SK-N-MC (cell line): Measurements from ENCODE around the gene TRIM8.
"Not testable (repeated sequence)": the region's sequence is repeated elsewhere in the genome, so short reads cannot be mapped to it uniquely, and the experiment has no call there.

Experiments used
- DNase-seq: peaks from one replicate; pipeline ENCODE4 v3.0.0-alpha.2; 2011; ENCODE audit warnings: low read depth, low spot score
- H3K27ac ChIP-seq: fragments of 200-600 bp; sonication (generic); 2 replicates; pipeline ENCODE4 v1.5.1; 2016; ENCODE audit warnings: mixed run types
- H3K36me3 ChIP-seq: fragments of 200-600 bp; sonication (generic); 2 replicates; pipeline ENCODE4 v1.6.1; 2017; ENCODE audit warnings: antibody characterized with exemption, low read length, mixed read lengths; ENCODE audit not compliant: insufficient read depth
- H3K4me3 ChIP-seq: fragments of 200-600 bp; sonication (generic); 2 replicates; pipeline ENCODE4 v1.5.1; 2016
- H3K9ac ChIP-seq: fragments of 200-600 bp; sonication (generic); 2 replicates; pipeline ENCODE4 v1.8.0; 2017; ENCODE audit warnings: mixed run types, mixed read lengths; ENCODE audit not compliant: insufficient read length
- H3K9me3 ChIP-seq: fragments of 200-600 bp; sonication (generic); 2 replicates; pipeline ENCODE4 v1.6.1; 2017; ENCODE audit warnings: low read depth, mild to moderate bottlenecking, antibody characterized with exemption, low read length, moderate library complexity, mixed read lengths
- EZH2 ChIP-seq: fragments of 200-600 bp; sonication (generic); IDR thresholded peaks from one replicate; pipeline ENCODE4 v1.6.1; 2017; ENCODE audit warnings: antibody characterized with exemption
- FOXP2 ChIP-seq: optimal IDR thresholded peaks from 2 replicates; pipeline ENCODE3; 2011; ENCODE audit warnings: mild to moderate bottlenecking, moderate library complexity; ENCODE audit not compliant: insufficient read depth; ENCODE audit errors: extremely low read length, control extremely low read depth
- POLR2AphosphoS5 ChIP-seq: IDR thresholded peaks from 2 replicates; pipeline ENCODE4 v1.6.1; 2012; ENCODE audit warnings: mild to moderate bottlenecking, low read depth, low read length, borderline replicate concordance

TRIM8 gene

DNA sequence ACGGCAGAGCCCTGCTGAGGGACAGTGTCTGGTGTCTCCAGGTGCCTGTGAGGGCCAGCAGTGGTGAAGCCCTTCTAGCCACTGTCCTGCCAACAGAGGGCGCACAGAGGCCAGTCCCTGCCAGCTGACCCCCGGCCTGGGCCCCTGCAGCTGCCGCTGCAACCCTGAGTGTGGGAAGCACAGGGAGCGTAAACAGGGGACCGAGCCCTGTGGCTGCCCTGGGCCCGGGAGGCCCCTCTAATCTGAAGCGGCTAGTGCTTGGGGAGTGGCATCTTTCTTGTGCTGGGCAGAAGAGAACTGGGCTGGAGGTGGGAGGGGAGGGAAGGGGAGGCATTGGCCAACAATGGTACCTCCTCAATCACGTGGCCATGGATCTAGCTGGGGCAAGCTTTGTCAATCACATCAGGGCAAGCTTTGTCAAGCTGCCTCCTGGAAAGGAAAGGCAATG is 34.6 kb downstream of the TRIM8 start:
- no peak overlapping the region for H3K4me3 ChIP-seq
- no peak for DNase-seq
- H3K9ac ChIP-seq, result no peak overlapping the region

DNA sequence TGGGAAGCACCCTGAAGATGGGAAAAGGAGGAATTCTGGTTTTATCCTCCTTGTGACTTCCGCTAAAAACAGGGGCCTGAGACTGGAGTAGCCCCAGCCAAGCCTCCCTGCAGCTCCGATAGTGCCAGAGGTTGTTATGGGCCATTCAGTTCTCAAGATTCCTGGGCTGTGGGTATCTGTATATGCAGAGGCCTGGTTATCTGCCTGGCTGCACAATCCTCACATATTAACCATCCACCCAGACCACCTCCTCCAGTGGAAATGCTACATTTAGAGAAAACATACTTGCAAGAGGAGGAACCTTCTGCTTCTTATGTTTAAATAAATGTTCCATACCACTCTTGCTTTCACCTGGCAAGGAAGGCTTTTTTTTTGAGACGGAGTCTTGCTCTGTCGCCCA is 35.3 kb downstream of the TRIM8 start:
- Histone ChIP-seq H3K9ac (no peak overlapping the region), H3K36me3 (no peaks in the 10 kb centered on the region), H3K27ac (no peak overlapping the region), H3K9me3 (no peaks in the 10 kb centered on the region), H3K4me3 (no peak overlapping the region)
- no peak for TF ChIP-seq POLR2AphosphoS5
- TF ChIP-seq FOXP2, result no peak
- no peak for TF ChIP-seq EZH2
- DNase-seq, result no peak

More for the DNA sequence above, 34.6 kb downstream of the TRIM8 start:
- H3K27ac ChIP-seq, result no peak overlapping the region
- no peak for TF ChIP-seq EZH2
- no peak for TF ChIP-seq POLR2AphosphoS5
- no peak for TF ChIP-seq FOXP2
- no peaks in the 10 kb centered on the region for H3K36me3 ChIP-seq
- H3K9me3 ChIP-seq, result no peaks in the 10 kb centered on the region

DNA sequence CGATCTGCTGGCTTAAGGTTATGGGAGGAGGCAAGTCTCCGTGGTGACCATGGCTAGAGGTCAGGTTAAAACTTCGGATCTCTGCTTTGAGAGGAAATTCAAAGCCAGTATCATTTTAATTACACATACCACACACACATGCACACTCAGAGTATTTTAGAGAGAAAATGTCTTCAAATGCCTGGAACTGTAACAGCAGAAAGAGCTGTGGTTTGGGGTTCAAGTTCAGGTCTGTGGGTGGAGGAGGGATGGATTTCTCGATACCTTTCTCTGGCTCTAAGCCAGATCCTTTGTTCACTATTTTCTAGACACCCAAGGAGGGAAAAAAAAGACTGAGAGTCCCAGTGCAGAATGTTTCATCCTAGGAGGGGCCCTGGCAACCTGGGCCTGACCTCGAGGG is 37.4 kb downstream of the TRIM8 start:
- Histone ChIP-seq H3K27ac (no peak overlapping the region), H3K36me3 (no peaks in the 10 kb centered on the region), H3K9me3 (no peaks in the 10 kb centered on the region), H3K9ac (no peak overlapping the region), H3K4me3 (no peak overlapping the region)
- DNase-seq, result no peak
- no peak for TF ChIP-seq EZH2

DNA sequence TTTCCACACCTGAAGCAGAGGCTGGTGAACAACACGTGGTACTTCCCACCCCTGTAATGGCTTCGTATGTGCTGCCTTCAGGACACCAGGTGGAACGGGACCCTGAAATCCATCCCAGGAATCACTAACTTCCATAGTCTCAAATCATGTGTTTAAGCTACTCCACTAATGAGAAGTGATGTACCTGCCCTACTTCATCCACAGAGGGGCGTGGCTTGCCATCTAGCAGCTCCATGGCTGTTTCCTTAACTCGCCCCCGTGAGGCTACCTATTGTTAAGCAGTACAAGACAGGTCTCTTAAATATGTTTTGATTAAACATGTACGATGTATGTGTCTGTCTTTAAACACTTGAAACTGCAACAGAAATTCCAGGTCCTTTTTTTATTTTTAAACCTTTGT is 38.1 kb downstream of the TRIM8 start:
- DNase-seq, result no peak
- no peak overlapping the region for H3K4me3 ChIP-seq
- no peaks in the 10 kb centered on the region for H3K36me3 ChIP-seq
- no peak overlapping the region for H3K9ac ChIP-seq
- TF ChIP-seq POLR2AphosphoS5 (no peak), EZH2 (no peak), FOXP2 (no peak)
- no peak overlapping the region for H3K27ac ChIP-seq
- H3K9me3 ChIP-seq, result no peaks in the 10 kb centered on the region

DNA sequence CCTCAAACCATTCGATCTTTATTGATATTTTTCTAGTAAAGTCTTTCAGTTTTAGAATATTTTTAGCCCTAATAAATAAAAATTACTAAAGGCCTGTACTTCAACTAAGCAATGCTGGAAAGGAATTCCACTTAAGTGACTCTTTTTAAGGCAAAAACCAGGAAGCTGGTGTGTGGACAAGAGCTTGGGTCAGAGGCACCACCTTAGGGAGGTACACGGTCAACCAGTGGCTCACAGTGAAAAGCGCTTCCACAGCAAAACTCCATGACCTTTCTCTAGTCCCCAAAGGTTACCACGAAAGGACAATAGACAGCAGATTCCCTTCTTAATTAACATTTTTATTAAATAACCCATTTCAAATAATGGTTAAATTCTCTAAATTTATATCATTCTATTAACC is 38.7 kb downstream of the TRIM8 start:
- no peak overlapping the region for H3K27ac ChIP-seq
- DNase-seq, result no peak

DNA sequence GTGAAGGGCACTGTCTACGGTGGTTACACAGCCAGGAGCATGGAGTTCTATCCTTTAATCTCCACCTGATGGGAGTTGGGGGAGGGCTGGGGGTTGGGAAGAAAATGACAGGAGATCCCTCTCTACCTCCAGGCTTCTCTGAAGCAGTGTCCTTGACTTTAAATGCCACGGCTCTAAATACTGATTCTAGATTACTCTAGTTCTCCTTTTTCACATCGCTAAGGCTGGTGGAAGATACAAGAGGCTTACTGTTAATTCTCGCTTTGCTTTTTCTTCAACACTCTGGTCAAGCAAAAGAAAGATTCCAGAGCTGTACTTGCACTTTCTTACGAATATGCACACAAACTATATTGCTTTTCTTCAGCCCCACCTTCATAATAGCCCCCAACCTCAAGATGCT is 39.5 kb downstream of the TRIM8 start:
- no peaks in the 10 kb centered on the region for H3K36me3 ChIP-seq
- no peak for TF ChIP-seq FOXP2
- TF ChIP-seq EZH2, result no peak
- TF ChIP-seq POLR2AphosphoS5, result no peak
- DNase-seq, result no peak
- no peak overlapping the region for H3K27ac ChIP-seq
- H3K9me3 ChIP-seq, result no peaks in the 10 kb centered on the region
- no peak overlapping the region for H3K4me3 ChIP-seq
- no peak overlapping the region for H3K9ac ChIP-seq

More for the DNA sequence above, 38.7 kb downstream of the TRIM8 start:
- Histone ChIP-seq H3K36me3 (no peaks in the 10 kb centered on the region), H3K9ac (no peak overlapping the region), H3K4me3 (no peak overlapping the region), H3K9me3 (no peaks in the 10 kb centered on the region)
- TF ChIP-seq POLR2AphosphoS5 (no peak), FOXP2 (no peak), EZH2 (no peak)

DNA sequence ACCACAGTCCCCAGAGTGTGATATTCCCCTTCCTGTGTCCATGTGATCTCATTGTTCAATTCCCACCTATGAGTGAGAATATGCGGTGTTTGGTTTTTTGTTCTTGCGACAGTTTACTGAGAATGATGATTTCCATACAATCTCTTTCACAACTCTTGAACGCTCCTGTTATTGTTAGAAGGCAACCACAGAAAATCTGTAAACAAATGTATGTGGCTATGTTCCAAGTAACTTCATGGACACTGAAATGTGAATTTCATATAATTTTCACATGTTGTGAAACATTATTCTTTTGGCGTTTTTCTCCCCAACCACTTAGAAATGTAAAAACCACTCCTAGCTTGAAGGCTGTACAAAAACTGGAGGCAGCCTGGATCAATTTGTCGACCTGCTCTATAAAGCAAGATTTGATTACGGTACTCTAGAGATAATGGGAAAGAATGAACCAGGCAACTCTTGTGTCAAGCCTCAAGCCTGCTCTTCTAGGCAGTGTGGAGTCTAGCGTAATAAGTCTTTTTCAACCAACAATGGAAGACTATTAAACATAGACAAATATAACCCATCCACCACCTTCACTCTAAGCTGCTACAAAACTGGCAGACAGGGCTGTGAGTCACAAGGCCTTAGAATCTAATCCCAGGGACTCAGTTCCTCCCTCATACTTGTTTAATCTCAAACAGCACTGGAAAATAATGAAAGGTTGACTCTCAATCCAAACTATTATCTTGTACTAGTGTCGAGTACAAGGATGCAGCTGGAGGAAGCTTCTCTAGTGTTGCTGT is 47.2 kb downstream of the TRIM8 start:
- no peak overlapping the region for H3K9ac ChIP-seq
- H3K36me3 ChIP-seq, result peaks cover under 1% of the 10 kb centered on the region; the same call in 1 of the 2 replicates
- H3K27ac ChIP-seq, result no peak overlapping the region
- no peak for DNase-seq
- no peaks in the 10 kb centered on the region for H3K9me3 ChIP-seq
- no peak for TF ChIP-seq EZH2
- no peak for TF ChIP-seq FOXP2
- no peak for TF ChIP-seq POLR2AphosphoS5
- H3K4me3 ChIP-seq, result no peak overlapping the region

DNA sequence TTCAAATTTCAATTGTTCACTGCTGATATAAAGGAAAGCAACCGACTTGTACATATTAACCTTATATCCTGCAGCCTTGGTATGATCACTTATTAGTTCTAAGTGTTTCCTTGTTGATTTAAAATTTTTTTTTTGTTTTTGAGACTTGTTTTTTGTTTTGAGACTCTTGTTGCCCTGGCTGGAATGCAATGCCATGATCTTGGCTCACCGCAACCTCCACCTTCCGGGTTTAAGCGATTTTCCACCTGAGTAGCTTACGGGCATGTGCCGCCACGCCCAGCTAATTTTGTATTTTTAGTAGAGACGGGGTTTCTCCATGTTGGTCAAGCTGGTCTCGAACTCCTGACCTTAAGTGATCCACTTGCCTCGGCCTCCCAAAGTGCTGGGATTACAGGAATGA is 51.1 kb downstream of the TRIM8 start:
- DNase-seq, H3K4me3 ChIP-seq, H3K9ac ChIP-seq, H3K9me3 ChIP-seq, H3K27ac ChIP-seq, H3K36me3 ChIP-seq: not testable (repeated sequence)

DNA sequence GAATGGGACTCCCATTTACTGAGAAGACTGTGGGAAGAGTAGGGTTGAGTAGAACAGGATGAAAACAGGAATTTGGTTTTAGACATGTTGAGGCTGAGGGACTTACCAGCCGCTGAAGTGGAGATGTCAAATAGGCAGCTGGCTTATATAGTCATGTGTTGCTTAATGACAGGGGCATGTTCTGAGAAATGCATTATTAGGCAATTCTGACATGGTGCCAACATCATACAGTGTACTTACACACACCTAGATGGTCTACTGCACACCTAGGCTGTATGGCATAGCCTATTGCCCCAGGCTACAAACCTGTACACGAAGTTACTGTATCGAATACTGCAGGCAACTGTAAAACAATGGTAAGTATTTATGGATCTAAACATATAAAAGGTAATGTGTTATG is 52.5 kb downstream of the TRIM8 start:
- H3K27ac ChIP-seq, result no peak overlapping the region
- no peaks in the 10 kb centered on the region for H3K9me3 ChIP-seq
- DNase-seq, result no peak
- H3K36me3 ChIP-seq, result peaks cover 4% of the 10 kb centered on the region; the same call in 1 of the 2 replicates
- no peak overlapping the region for H3K4me3 ChIP-seq
- TF ChIP-seq FOXP2, result no peak
- TF ChIP-seq EZH2, result no peak
- TF ChIP-seq POLR2AphosphoS5, result no peak
- no peak overlapping the region for H3K9ac ChIP-seq
